Astrocyte (in vitro differentiated cells and primary cell): Measurements from ENCODE around the gene PRMT2. TPM values are rescaled to one million over a fixed set of nuclear protein-coding genes. Genes with fewer than 3 reads are reported as not detected.

Experiments
- DNase-seq: peaks from one replicate; pipeline ENCODE4 v3.0.0-alpha.2; 2010; ENCODE audit warnings: low read depth
- FAIRE-seq: peaks from 2 replicates; lab custom pipeline; 2011; peaks lifted over from hg19 to GRCh38; lab: Jason Lieb, UNC
- H2AFZ ChIP-seq: 2 replicates; pipeline ENCODE4 v1.6.0; 2012; ENCODE audit warnings: low read depth, low read length, inconsistent platforms
- H3K27ac ChIP-seq: 2 replicates; pipeline ENCODE4 v1.5.1; 2011; ENCODE audit warnings: low read depth, low read length, inconsistent platforms
- H3K27me3 ChIP-seq: 2 replicates; pipeline ENCODE4 v1.6.0; 2011; ENCODE audit warnings: low read length, inconsistent platforms; ENCODE audit not compliant: insufficient read depth
- H3K36me3 ChIP-seq: 2 replicates; pipeline ENCODE4 v1.5.1; 2011; ENCODE audit warnings: low read length, inconsistent platforms; ENCODE audit not compliant: insufficient read depth
- H3K4me1 ChIP-seq: 2 replicates; pipeline ENCODE4 v1.5.1; 2011; ENCODE audit warnings: low read length, inconsistent platforms; ENCODE audit not compliant: insufficient read depth
- H3K4me2 ChIP-seq: 2 replicates; pipeline ENCODE4 v1.6.0; 2012; ENCODE audit warnings: low read length, inconsistent platforms
- H3K4me3 ChIP-seq: 2 replicates; pipeline ENCODE4 v1.5.1; 2011; ENCODE audit warnings: low read depth, mild to moderate bottlenecking, low read length, inconsistent platforms; ENCODE audit not compliant: insufficient read depth
- H3K79me2 ChIP-seq: 2 replicates; pipeline ENCODE4 v1.6.0; 2012; ENCODE audit warnings: mild to moderate bottlenecking, low read length, inconsistent platforms; ENCODE audit not compliant: insufficient read depth
- H3K9ac ChIP-seq: 2 replicates; pipeline ENCODE4 v1.6.0; 2012; ENCODE audit warnings: mild to moderate bottlenecking, low read length, inconsistent platforms
- H3K9me3 ChIP-seq: 2 replicates; pipeline ENCODE4 v1.5.1; 2012; ENCODE audit warnings: low read depth, mild to moderate bottlenecking, low read length, inconsistent platforms; ENCODE audit not compliant: insufficient read depth
- H4K20me1 ChIP-seq: 2 replicates; pipeline ENCODE4 v1.6.0; 2012; ENCODE audit warnings: low read length, inconsistent platforms; ENCODE audit not compliant: insufficient read depth
- H3K27ac Mint-ChIP-seq: one replicate; pipeline ENCODE4 v1.8.0; 2021; ENCODE audit warnings: mild to moderate bottlenecking, mixed read lengths; ENCODE audit not compliant: unreplicated experiment
- H3K27me3 Mint-ChIP-seq: one replicate; pipeline ENCODE4 v1.8.0; 2021; ENCODE audit warnings: low read depth, mixed read lengths; ENCODE audit not compliant: unreplicated experiment
- H3K36me3 Mint-ChIP-seq: one replicate; pipeline ENCODE4 v1.8.0; 2021; ENCODE audit warnings: low read depth, mixed read lengths; ENCODE audit not compliant: unreplicated experiment
- H3K4me1 Mint-ChIP-seq: one replicate; pipeline ENCODE4 v1.8.0; 2021; ENCODE audit warnings: low read depth, mixed read lengths; ENCODE audit not compliant: unreplicated experiment
- H3K4me3 Mint-ChIP-seq: one replicate; pipeline ENCODE4 v1.8.0; 2021; ENCODE audit warnings: mild to moderate bottlenecking, moderate library complexity, mixed read lengths; ENCODE audit not compliant: unreplicated experiment
- H3K9me3 Mint-ChIP-seq: one replicate; pipeline ENCODE4 v1.8.0; 2021; ENCODE audit warnings: mild to moderate bottlenecking, mixed read lengths; ENCODE audit not compliant: unreplicated experiment
- CTCF ChIP-seq: IDR thresholded peaks from 2 replicates; pipeline ENCODE4 v1.5.1; 2011; ENCODE audit warnings: low read depth, mild to moderate bottlenecking, inconsistent platforms, low read length, moderate library complexity; ENCODE audit not compliant: insufficient read depth
- EZH2 ChIP-seq: IDR thresholded peaks from 2 replicates; pipeline ENCODE4 v1.6.1; 2012; ENCODE audit warnings: mild to moderate bottlenecking, low read length, inconsistent platforms; ENCODE audit not compliant: insufficient read depth
- total RNA-seq: library from RNA; stranded (reverse); gene quantifications from 2 replicates; pipeline ENCODE4 v1.2.1, GENCODE V29; 2021

The PRMT2 gene
- total RNA-seq, 1 donor from 2014 or later, result 106 TPM

- H3K79me2 ChIP-seq, result no peaks in the 10 kb centered on the region
- H3K9me3 ChIP-seq, result no peaks in the 10 kb centered on the region
- no peak overlapping the region for H3K4me3 ChIP-seq
- H3K4me1 ChIP-seq, result peaks cover 13% of the 10 kb centered on the region
- FAIRE-seq (no peak), DNase-seq (no peak)
- H3K27ac ChIP-seq, result no peak overlapping the region
- no peak for TF ChIP-seq EZH2
- no peaks in the 10 kb centered on the region for H3K36me3 ChIP-seq
- no peak overlapping the region for H3K9ac ChIP-seq
- Mint-ChIP-seq H3K36me3 (no peaks in the 10 kb centered on the region), H3K27ac (no peak overlapping the region), H3K4me3 (no peak overlapping the region), H3K4me1 (peaks cover 28% of the 10 kb centered on the region), H3K9me3 (no peaks in the 10 kb centered on the region), H3K27me3 (no peaks in the 10 kb centered on the region)
- H4K20me1 ChIP-seq, result no peaks in the 10 kb centered on the region
- H3K27me3 ChIP-seq, result peaks cover 3% of the 10 kb centered on the region
- no peak overlapping the region for H2AFZ ChIP-seq
- H3K4me2 ChIP-seq, result no peak overlapping the region
Measured at GRCh38 chr21:46603228-46603627, 32.2 kb upstream of the PRMT2 start.

DNA sequence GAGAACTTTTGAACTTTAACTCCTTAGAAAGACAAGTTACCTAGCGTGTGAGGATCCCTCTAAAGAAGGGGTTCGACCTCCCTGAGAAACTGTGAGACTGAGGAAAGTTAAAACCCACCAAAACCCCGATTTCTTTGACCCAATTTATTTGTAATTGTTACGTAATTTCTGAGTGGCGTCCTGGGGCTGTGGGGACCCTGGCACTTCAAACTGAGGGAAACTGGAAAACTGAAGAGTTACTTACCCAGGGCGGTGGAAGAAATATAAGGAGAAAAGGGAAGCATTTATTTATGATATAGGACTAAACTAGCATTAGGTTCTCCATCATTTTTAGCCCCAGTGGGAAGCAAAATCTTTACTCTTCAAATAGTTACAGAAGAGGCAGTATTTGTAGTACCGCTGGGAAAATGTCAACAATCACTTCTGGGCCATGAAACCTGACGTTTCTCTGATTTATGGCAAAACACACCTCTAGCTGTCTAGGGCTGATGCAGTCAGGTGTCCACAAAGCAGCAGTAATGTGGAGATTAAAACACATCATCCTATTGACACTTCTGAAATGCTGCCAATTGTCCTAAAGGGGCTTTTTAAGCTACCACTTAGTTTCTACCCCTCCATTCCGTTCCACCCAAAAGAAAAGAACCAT lies 31.0 kb upstream of the PRMT2 start:
- Histone ChIP-seq H3K4me3 (no peak overlapping the region), H3K4me2 (no peak overlapping the region), H4K20me1 (no peaks in the 10 kb centered on the region), H3K36me3 (no peaks in the 10 kb centered on the region), H2AFZ (peak overlapping the region; percentile 57), H3K4me1 (peaks cover 2% of the 10 kb centered on the region), H3K79me2 (no peaks in the 10 kb centered on the region), H3K9ac (no peak overlapping the region), H3K27me3 (peaks cover 3% of the 10 kb centered on the region), H3K9me3 (no peaks in the 10 kb centered on the region), H3K27ac (no peak overlapping the region)
- FAIRE-seq (no peak), DNase-seq (no peak)
- Mint-ChIP-seq H3K36me3 (no peaks in the 10 kb centered on the region), H3K9me3 (no peaks in the 10 kb centered on the region), H3K27ac (no peak overlapping the region), H3K4me1 (peaks cover 20% of the 10 kb centered on the region), H3K27me3 (no peaks in the 10 kb centered on the region), H3K4me3 (no peak overlapping the region)
- TF ChIP-seq CTCF (no peak), EZH2 (no peak)

DNA sequence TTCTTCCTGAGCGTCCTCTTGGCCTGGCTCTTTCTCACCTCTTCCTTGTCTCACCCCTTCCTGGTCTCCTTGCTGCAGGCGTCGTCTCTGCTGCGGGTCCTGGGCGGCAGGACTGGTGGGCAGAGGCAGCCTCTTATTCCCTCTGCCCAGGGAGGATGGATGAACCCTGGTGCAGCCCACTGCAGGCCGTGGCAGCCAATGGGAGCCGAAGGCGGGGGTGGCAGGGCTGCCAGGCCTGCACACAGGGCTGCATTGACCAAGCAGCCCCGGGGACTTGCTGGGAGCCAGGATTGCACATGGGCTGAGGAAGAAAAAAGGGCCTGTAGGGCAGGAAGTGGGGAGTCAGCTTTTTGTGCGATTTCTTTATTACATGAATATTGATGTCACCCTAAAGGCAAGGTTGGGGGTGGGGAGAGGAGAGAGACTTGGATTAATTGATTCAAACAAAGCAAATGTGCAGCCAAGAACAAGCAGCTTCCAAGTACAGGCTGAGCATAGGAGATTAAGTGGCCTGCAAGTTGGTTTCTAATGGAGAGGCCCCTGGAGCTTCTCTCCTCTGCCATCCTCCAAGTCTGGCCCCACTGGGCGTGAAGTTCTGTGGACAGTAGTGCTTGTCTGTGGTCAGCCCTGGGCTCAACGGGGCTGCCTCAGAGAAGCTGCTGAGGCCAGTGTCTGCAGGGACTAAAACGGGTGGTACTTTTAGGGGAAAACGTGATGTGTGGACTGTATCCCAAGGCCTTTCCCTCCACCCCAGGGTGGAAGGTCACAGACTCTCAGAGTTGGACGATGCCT lies 30.3 kb upstream of the PRMT2 start, which contains the start of gene S100B:
Gene S100B (minus strand): TSS at position 108 of the 792 bp plus-strand sequence. CDS start 2,667 bp downstream, outside the sequence.
- H3K79me2 ChIP-seq, result no peaks in the 10 kb centered on the region
- FAIRE-seq (no peak), DNase-seq (no peak)
- H3K4me1 ChIP-seq, result no peaks in the 10 kb centered on the region
- H3K27ac Mint-ChIP-seq, result no peak within 1 kb of the TSS
- peaks cover 3% of the 10 kb centered on the region for H3K27me3 ChIP-seq
- no peaks in the 10 kb centered on the region for H3K36me3 Mint-ChIP-seq
- H3K4me2 ChIP-seq, result no peak within 1 kb of the TSS
- H3K9me3 ChIP-seq, result no peaks in the 10 kb centered on the region
- peaks cover 14% of the 10 kb centered on the region for H3K4me1 Mint-ChIP-seq
- H2AFZ ChIP-seq, result peak within 1 kb of the TSS; percentile 57
- H3K27ac ChIP-seq, result no peak within 1 kb of the TSS
- no peaks in the 10 kb centered on the region for H4K20me1 ChIP-seq
- no peak within 1 kb of the TSS for H3K4me3 Mint-ChIP-seq
- no peaks in the 10 kb centered on the region for H3K27me3 Mint-ChIP-seq
- H3K36me3 ChIP-seq, result no peaks in the 10 kb centered on the region
- no peak within 1 kb of the TSS for H3K4me3 ChIP-seq
- TF ChIP-seq CTCF, result no peak
- no peak for TF ChIP-seq EZH2
- H3K9me3 Mint-ChIP-seq, result no peaks in the 10 kb centered on the region
- H3K9ac ChIP-seq, result no peak within 1 kb of the TSS
